HUDEP-2 (cell line): ENCODE results near the gene KAZN.
A peak's percentile ranks its signal among the peaks of the same experiment; 100 is the strongest.
"Not testable (repeated sequence)": the region's sequence is repeated elsewhere in the genome, so short reads cannot be mapped to it uniquely, and the experiment has no call there.

Experiments used
- DNase-seq, 76 experiments: peaks; one replicate each; lab custom pipeline; 2025; ENCODE audit not compliant: unreplicated experiment in 76 of 76; lab: John Stamatoyannopoulos, UW

The KAZN gene

GRCh38 chr1:14961661-14962267 is 363.3 kb downstream of the KAZN start:
- peak in 2 of 76 experiments; percentile 9 for DNase-seq

- DNase-seq: no peak
These were observed 363.9 kb downstream of the KAZN start for GRCh38 chr1:14962407-14962806.

GRCh38 chr1:14963791-14964710 is 365.6 kb downstream of the KAZN start:
- not testable (repeated sequence) for DNase-seq

- DNase-seq: no peak
These were observed 366.2 kb downstream of the KAZN start for GRCh38 chr1:14964711-14965055.

- DNase-seq: no peak
These were observed 369.9 kb downstream of the KAZN start for GRCh38 chr1:14968251-14968851.

GRCh38 chr1:14969006-14969405 is 370.5 kb downstream of the KAZN start:
- DNase-seq: no peak

GRCh38 chr1:14970115-14970798 is 371.8 kb downstream of the KAZN start:
- peak in 46 of 76 experiments; percentile 2 to 54 (median 22) for DNase-seq

GRCh38 chr1:14970799-14971141 is 372.3 kb downstream of the KAZN start:
- DNase-seq: no peak

GRCh38 chr1:14971221-14971620 is 372.7 kb downstream of the KAZN start:
- DNase-seq: no peak

- no peak for DNase-seq
These were observed 373.6 kb downstream of the KAZN start for GRCh38 chr1:14972107-14972506.

- DNase-seq: no peak
These were observed 375.3 kb downstream of the KAZN start for GRCh38 chr1:14973773-14974172.

- no peak for DNase-seq
These were observed 375.9 kb downstream of the KAZN start for GRCh38 chr1:14974361-14974760.

- no peak for DNase-seq
These were observed 376.6 kb downstream of the KAZN start for GRCh38 chr1:14975119-14975518.

- DNase-seq: no peak
These were observed 377.8 kb downstream of the KAZN start for GRCh38 chr1:14976256-14976655.

GRCh38 chr1:14977338-14977931 is 378.9 kb downstream of the KAZN start:
- DNase-seq: no peak

GRCh38 chr1:14980621-14981218 is 382.2 kb downstream of the KAZN start:
- no peak for DNase-seq

GRCh38 chr1:14982029-14982428 is 383.5 kb downstream of the KAZN start:
- DNase-seq: no peak

GRCh38 chr1:14983277-14983676 is 384.8 kb downstream of the KAZN start:
- DNase-seq: no peak

GRCh38 chr1:14986168-14986567 is 387.7 kb downstream of the KAZN start:
- DNase-seq: no peak

- DNase-seq: no peak
These were observed 389.5 kb downstream of the KAZN start for GRCh38 chr1:14987829-14988603.
